HepG2 (cell line): ENCODE results near the gene GPS1.

ENCODE experiments used
- CTCF ChIP-seq: sonication (generic); formaldehyde crosslinking; IDR thresholded peaks from 2 replicates; pipeline ENCODE4 v1.5.0; 2020; ENCODE audit warnings: mild to moderate bottlenecking, missing genetic modification reagents, moderate library complexity
- EP300 ChIP-seq, 3 experiments: sonication (generic) in 1 of 3; formaldehyde crosslinking in 1 of 3; IDR thresholded peaks; 2 replicates each; pipeline versions ENCODE4 v1.5.1 to v1.6.1; 2011 to 2020; ENCODE audit warnings: low read depth in 2 of 3, low read length in 2 of 3, borderline replicate concordance in 1 of 3, improper control_type of control experiment in 1 of 3, mild to moderate bottlenecking in 1 of 3, missing genetic modification reagents in 1 of 3, moderate library complexity in 1 of 3
- PCBP1 ChIP-seq: fragments of 200-400 bp; formaldehyde crosslinking; IDR thresholded peaks from 2 replicates; pipeline ENCODE4 v1.6.1; 2017; ENCODE audit warnings: mild to moderate bottlenecking, low read depth, low read length, borderline replicate concordance
- POLR2A ChIP-seq, 2 experiments: IDR thresholded peaks; 2 replicates each; pipeline ENCODE4 v1.6.1; 2011; ENCODE audit warnings: low read depth in 2 of 2, low read length in 2 of 2, mild to moderate bottlenecking in 1 of 2, moderate library complexity in 1 of 2; ENCODE audit not compliant: insufficient read depth in 1 of 2
- SAFB2 ChIP-seq: sonication (generic); formaldehyde crosslinking; IDR thresholded peaks from 2 replicates; pipeline ENCODE4 v1.5.1; 2020; ENCODE audit warnings: missing genetic modification reagents, low read depth, mild to moderate bottlenecking, borderline replicate concordance
- USF2 ChIP-seq, 2 experiments: sonication (generic) in 1 of 2; formaldehyde crosslinking in 1 of 2; IDR thresholded peaks; 2 replicates each; pipeline versions ENCODE4 v1.5.1 to v1.6.1; 2011 to 2020; ENCODE audit warnings: borderline replicate concordance in 1 of 2, low read depth in 1 of 2, low read length in 1 of 2, mild to moderate bottlenecking in 1 of 2, missing genetic modification reagents in 1 of 2, moderate library complexity in 1 of 2

GRCh38 chr17:82105882-82106687, 54.4 kb downstream of the GPS1 start:
- TF ChIP-seq POLR2A (IDR thresholded peaks at IDR 0.05; ENCODE audit: insufficient read depth in 1 of 2, low read depth in 2 of 2, low read length in 2 of 2): peak in 1 of 2 experiments; percentile 94; a peak in 2 of 4 replicates
- no peak for TF ChIP-seq USF2 (IDR thresholded peaks at IDR 0.05; ENCODE audit: low read depth, low read length)
- no peak for TF ChIP-seq USF2 (CRISPR knock-in tag; IDR thresholded peaks at IDR 0.05; ENCODE audit: borderline replicate concordance)
- TF ChIP-seq PCBP1: no peak
- TF ChIP-seq EP300 (IDR thresholded peaks at IDR 0.05; ENCODE audit: low read depth in 2 of 2, low read length in 2 of 2): peak in 1 of 2 experiments; percentile 50; a peak in 1 of 4 replicates
- peak; percentile 29; the same call in 1 of the 2 replicates for TF ChIP-seq EP300 (CRISPR knock-in tag; IDR thresholded peaks at IDR 0.05; ENCODE audit: borderline replicate concordance)
- no peak; the same call in none of the 2 replicates for TF ChIP-seq SAFB2 (CRISPR knock-in tag)
- peak; percentile 92 for TF ChIP-seq CTCF (CRISPR knock-in tag)
